HepG2 (cell line): ENCODE data around the gene RING1. TPM values are rescaled to one million over a fixed set of nuclear protein-coding genes. Genes with fewer than 3 reads are reported as not detected.

Source experiments
- IRF2 ChIP-seq: IDR thresholded peaks from 2 replicates; pipeline ENCODE4 v1.6.1; 2018; ENCODE audit warnings: missing genetic modification reagents, missing compliant biosample characterization
- KDM5B ChIP-seq: sonication (generic); formaldehyde crosslinking; IDR thresholded peaks from 2 replicates; pipeline ENCODE4 v1.4.0; 2020; ENCODE audit warnings: missing genetic modification reagents, mild to moderate bottlenecking, borderline replicate concordance
- NR2F1 ChIP-seq, 2 experiments: fragments of 450-650 bp in 1 of 2; formaldehyde crosslinking in 1 of 2; IDR thresholded peaks; 2 replicates each; pipeline versions ENCODE4 v1.5.0 to v1.6.1; 2016 to 2020; ENCODE audit warnings: mild to moderate bottlenecking in 1 of 2, missing compliant biosample characterization in 1 of 2, missing genetic modification reagents in 1 of 2, moderate library complexity in 1 of 2
- SOX6 ChIP-seq, 2 experiments: fragments of 450-650 bp in 1 of 2; sonication (generic) in 1 of 2; formaldehyde crosslinking in 1 of 2; IDR thresholded peaks; 2 replicates each; pipeline versions ENCODE4 v1.4.0 to v1.6.1; 2017 to 2020; ENCODE audit warnings: antibody characterized with exemption in 1 of 2, mild to moderate bottlenecking in 1 of 2, missing genetic modification reagents in 1 of 2
- TGIF2 ChIP-seq: IDR thresholded peaks from 2 replicates; pipeline ENCODE4 v1.6.1; 2016; ENCODE audit warnings: control low read depth, missing compliant biosample characterization
- ZC3H13 ChIP-seq: sonication (generic); formaldehyde crosslinking; IDR thresholded peaks from 2 replicates; pipeline ENCODE4 v1.8.1; 2023; ENCODE audit warnings: mild to moderate bottlenecking, missing genetic modification reagents, moderate library complexity
- ZNF12 ChIP-seq: sonication (generic); formaldehyde crosslinking; IDR thresholded peaks from 2 replicates; pipeline ENCODE4 v1.5.0; 2020; ENCODE audit warnings: missing genetic modification reagents
- ZNF292 ChIP-seq: sonication (generic); formaldehyde crosslinking; IDR thresholded peaks from 2 replicates; pipeline ENCODE4 v1.8.1; 2022; ENCODE audit warnings: mild to moderate bottlenecking, low read depth, missing genetic modification reagents, borderline replicate concordance
- ZNF451 ChIP-seq: sonication (generic); formaldehyde crosslinking; IDR thresholded peaks from 2 replicates; pipeline ENCODE4 v1.5.0; 2020; ENCODE audit warnings: mild to moderate bottlenecking, missing genetic modification reagents
- ZNF703 ChIP-seq: sonication (generic); formaldehyde crosslinking; IDR thresholded peaks from 2 replicates; pipeline ENCODE4 v1.5.1; 2020; ENCODE audit warnings: missing genetic modification reagents, mild to moderate bottlenecking, moderate library complexity, borderline replicate concordance
- polyA plus RNA-seq, 8 experiments: library from polyadenylated mRNA; depleted of rRNA in 3 of 8; stranded (reverse) in 7 of 8; unstranded in 1 of 8; fragments of >200 nt; fragmentation: Illumina TruSeq in 4 of 8; extraction: Trizol in 4 of 8; gene quantifications; 2 replicates each; pipeline versions ENCODE4 v1.2.1 to v1.2.3, GENCODE V29; 2011 to 2016; ENCODE audit warnings: low read depth in 4 of 8, missing spikeins in 1 of 8, mixed read lengths in 1 of 8; ENCODE audit not compliant: insufficient read depth in 1 of 8
- total RNA-seq, 5 experiments: library from RNA; depleted of rRNA; stranded (reverse); fragments of >200 nt; fragmentation: Illumina TruSeq; extraction: Trizol; gene quantifications; 2 replicates each; pipeline ENCODE4 v1.2.3, GENCODE V29; 2016; ENCODE audit warnings: low read depth in 1 of 5
- TF ChIP-seq, protein P1 (sequence below): sonication (generic); IDR thresholded peaks from 2 replicates; pipeline ENCODE4 v1.6.1; 2016; ENCODE audit warnings: low read depth, borderline replicate concordance
- TF ChIP-seq, protein P2 (sequence below): sonication (generic); formaldehyde crosslinking; IDR thresholded peaks from 2 replicates; pipeline ENCODE4 v1.5.0; 2020; ENCODE audit warnings: mild to moderate bottlenecking, missing genetic modification reagents, borderline replicate concordance
- TF ChIP-seq, protein P3 (sequence below): IDR thresholded peaks from 2 replicates; pipeline ENCODE4 v1.4.0; 2020; ENCODE audit warnings: mild to moderate bottlenecking, missing genetic modification reagents

RING1 gene
- total and polyA plus RNA-seq, 2 of the 13 experiments (the other 11 are each of a cell fraction or from before 2014, with no cell fraction given): 23.9 to 33.6 TPM

DNA sequence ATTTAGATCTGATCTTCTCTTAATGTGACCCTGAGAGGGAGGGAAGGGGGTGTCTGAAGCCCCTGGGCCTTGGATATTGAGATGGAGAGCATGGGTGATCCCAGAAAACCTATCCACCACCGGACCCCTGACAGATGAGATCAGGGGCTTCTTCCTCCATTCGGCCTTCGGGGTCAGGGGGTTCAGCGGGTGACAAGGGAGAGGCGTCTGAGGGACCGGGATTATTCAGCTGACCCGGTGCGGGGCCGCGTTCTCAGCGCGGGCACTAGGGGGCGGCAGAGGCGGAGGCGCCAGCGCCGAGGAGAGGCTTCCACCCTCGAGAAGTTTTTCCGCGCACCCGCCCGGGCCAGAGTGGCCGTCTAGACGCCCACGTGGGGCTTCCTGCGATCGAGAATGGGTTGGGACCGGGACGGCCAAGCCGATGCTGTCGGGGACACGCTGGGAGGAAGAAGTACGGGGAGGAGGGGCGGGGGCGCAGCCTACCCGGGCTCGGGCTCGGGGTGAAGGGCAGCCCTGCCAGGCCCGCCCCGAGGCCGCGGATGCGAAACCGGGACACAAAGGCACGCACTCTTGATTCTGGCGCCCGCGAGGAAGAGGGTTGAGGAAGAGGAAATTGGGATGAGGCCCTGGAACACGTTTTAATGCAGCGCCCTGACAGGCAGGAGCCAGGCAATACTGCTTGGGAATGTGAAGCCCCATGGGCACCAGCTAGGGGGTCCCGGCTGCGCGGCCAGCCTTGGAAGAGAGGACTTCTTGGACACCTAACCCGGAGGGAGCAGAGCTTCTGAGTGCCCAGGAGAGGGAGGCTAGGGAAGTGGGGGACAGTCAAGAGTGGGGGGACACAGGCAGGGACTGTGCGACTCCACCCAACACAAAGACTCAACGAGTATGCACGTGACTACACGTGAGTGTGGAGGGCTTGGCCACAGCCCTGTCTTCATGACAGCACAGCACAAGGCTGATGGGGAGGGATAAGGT lies 46.7 kb upstream of the RING1 start (continued):
- TF ChIP-seq ZNF703 (CRISPR knock-in tag): no peak
- TF ChIP-seq TGIF2: no peak; the same call in 1 of the 2 replicates
- TF ChIP-seq, protein P1, sequence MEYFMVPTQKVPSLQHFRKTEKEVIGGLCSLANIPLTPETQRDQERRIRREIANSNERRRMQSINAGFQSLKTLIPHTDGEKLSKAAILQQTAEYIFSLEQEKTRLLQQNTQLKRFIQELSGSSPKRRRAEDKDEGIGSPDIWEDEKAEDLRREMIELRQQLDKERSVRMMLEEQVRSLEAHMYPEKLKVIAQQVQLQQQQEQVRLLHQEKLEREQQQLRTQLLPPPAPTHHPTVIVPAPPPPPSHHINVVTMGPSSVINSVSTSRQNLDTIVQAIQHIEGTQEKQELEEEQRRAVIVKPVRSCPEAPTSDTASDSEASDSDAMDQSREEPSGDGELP: peak; percentile 49; the same call in 1 of the 2 replicates
- TF ChIP-seq ZNF292: no peak
- no peak for TF ChIP-seq IRF2 (CRISPR knock-in tag)
- TF ChIP-seq ZNF451 (CRISPR knock-in tag): 0 out of 2 replicates have a peak, but pooled peaks have one; percentile 32
- no peak for TF ChIP-seq ZC3H13
- no peak for TF ChIP-seq NR2F1 (CRISPR knock-in tag; IDR thresholded peaks at IDR 0.05)
- TF ChIP-seq, protein P2, sequence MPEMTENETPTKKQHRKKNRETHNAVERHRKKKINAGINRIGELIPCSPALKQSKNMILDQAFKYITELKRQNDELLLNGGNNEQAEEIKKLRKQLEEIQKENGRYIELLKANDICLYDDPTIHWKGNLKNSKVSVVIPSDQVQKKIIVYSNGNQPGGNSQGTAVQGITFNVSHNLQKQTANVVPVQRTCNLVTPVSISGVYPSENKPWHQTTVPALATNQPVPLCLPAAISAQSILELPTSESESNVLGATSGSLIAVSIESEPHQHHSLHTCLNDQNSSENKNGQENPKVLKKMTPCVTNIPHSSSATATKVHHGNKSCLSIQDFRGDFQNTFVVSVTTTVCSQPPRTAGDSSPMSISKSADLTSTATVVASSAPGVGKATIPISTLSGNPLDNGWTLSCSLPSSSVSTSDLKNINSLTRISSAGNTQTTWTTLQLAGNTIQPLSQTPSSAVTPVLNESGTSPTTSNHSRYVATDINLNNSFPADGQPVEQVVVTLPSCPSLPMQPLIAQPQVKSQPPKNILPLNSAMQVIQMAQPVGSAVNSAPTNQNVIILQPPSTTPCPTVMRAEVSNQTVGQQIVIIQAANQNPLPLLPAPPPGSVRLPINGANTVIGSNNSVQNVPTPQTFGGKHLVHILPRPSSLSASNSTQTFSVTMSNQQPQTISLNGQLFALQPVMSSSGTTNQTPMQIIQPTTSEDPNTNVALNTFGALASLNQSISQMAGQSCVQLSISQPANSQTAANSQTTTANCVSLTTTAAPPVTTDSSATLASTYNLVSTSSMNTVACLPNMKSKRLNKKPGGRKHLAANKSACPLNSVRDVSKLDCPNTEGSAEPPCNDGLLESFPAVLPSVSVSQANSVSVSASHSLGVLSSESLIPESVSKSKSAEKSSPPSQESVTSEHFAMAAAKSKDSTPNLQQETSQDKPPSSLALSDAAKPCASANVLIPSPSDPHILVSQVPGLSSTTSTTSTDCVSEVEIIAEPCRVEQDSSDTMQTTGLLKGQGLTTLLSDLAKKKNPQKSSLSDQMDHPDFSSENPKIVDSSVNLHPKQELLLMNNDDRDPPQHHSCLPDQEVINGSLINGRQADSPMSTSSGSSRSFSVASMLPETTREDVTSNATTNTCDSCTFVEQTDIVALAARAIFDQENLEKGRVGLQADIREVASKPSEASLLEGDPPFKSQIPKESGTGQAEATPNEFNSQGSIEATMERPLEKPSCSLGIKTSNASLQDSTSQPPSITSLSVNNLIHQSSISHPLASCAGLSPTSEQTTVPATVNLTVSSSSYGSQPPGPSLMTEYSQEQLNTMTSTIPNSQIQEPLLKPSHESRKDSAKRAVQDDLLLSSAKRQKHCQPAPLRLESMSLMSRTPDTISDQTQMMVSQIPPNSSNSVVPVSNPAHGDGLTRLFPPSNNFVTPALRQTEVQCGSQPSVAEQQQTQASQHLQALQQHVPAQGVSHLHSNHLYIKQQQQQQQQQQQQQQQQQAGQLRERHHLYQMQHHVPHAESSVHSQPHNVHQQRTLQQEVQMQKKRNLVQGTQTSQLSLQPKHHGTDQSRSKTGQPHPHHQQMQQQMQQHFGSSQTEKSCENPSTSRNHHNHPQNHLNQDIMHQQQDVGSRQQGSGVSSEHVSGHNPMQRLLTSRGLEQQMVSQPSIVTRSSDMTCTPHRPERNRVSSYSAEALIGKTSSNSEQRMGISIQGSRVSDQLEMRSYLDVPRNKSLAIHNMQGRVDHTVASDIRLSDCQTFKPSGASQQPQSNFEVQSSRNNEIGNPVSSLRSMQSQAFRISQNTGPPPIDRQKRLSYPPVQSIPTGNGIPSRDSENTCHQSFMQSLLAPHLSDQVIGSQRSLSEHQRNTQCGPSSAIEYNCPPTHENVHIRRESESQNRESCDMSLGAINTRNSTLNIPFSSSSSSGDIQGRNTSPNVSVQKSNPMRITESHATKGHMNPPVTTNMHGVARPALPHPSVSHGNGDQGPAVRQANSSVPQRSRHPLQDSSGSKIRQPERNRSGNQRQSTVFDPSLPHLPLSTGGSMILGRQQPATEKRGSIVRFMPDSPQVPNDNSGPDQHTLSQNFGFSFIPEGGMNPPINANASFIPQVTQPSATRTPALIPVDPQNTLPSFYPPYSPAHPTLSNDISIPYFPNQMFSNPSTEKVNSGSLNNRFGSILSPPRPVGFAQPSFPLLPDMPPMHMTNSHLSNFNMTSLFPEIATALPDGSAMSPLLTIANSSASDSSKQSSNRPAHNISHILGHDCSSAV: no peak
- TF ChIP-seq SOX6 (IDR thresholded peaks at IDR 0.05): no peak
- 0 out of 2 replicates have a peak, but pooled peaks have one; percentile 20 for TF ChIP-seq SOX6 (CRISPR knock-in tag; IDR thresholded peaks at IDR 0.05)
- peak; percentile 73; the same call in 1 of the 2 replicates for TF ChIP-seq KDM5B (CRISPR knock-in tag)
- TF ChIP-seq, protein P3, sequence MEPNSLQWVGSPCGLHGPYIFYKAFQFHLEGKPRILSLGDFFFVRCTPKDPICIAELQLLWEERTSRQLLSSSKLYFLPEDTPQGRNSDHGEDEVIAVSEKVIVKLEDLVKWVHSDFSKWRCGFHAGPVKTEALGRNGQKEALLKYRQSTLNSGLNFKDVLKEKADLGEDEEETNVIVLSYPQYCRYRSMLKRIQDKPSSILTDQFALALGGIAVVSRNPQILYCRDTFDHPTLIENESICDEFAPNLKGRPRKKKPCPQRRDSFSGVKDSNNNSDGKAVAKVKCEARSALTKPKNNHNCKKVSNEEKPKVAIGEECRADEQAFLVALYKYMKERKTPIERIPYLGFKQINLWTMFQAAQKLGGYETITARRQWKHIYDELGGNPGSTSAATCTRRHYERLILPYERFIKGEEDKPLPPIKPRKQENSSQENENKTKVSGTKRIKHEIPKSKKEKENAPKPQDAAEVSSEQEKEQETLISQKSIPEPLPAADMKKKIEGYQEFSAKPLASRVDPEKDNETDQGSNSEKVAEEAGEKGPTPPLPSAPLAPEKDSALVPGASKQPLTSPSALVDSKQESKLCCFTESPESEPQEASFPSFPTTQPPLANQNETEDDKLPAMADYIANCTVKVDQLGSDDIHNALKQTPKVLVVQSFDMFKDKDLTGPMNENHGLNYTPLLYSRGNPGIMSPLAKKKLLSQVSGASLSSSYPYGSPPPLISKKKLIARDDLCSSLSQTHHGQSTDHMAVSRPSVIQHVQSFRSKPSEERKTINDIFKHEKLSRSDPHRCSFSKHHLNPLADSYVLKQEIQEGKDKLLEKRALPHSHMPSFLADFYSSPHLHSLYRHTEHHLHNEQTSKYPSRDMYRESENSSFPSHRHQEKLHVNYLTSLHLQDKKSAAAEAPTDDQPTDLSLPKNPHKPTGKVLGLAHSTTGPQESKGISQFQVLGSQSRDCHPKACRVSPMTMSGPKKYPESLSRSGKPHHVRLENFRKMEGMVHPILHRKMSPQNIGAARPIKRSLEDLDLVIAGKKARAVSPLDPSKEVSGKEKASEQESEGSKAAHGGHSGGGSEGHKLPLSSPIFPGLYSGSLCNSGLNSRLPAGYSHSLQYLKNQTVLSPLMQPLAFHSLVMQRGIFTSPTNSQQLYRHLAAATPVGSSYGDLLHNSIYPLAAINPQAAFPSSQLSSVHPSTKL (CRISPR knock-in tag): no peak
- TF ChIP-seq ZNF12: no peak
